Activated T-cell treated with anti-CD3 and anti-CD28 coated beads, Interleukin-2, amount 50 U/mL, for 72 hours (primary cell): ENCODE measurements around the gene DDB1. TPM values are rescaled to one million over a fixed set of nuclear protein-coding genes. Genes with fewer than 3 reads are reported as not detected.

Source experiments
- ATAC-seq, 2 donors: fragments of 150-1000 bp; cut with Tn5 transposase; replicated peaks in 1 of 2; 2 replicates each; pipeline ENCODE4 v1.10.0; 2021; ENCODE audit warnings: moderate library complexity in 2 of 2, mild to moderate bottlenecking in 1 of 2
- DNase-seq, 2 donors: peaks; one replicate each; pipeline ENCODE4 v3.0.0; 2021 to 2022; ENCODE audit warnings: mixed read lengths in 1 of 2
- H3K27ac Mint-ChIP-seq: one replicate; pipeline ENCODE4 v1.8.0; 2022; ENCODE audit warnings: mild to moderate bottlenecking, moderate library complexity, mixed read lengths
- H3K27me3 Mint-ChIP-seq: one replicate; pipeline ENCODE4 v1.8.0; 2022; ENCODE audit warnings: low read depth, mixed read lengths
- H3K36me3 Mint-ChIP-seq, 2 donors: one replicate each; pipeline ENCODE4 v1.8.0; 2022; ENCODE audit warnings: mixed read lengths in 2 of 2, mild to moderate bottlenecking in 1 of 2; ENCODE audit not compliant: insufficient read depth in 2 of 2
- H3K4me1 Mint-ChIP-seq: one replicate; pipeline ENCODE4 v1.8.0; 2022; ENCODE audit warnings: low read depth, mixed read lengths
- H3K4me3 Mint-ChIP-seq, 2 donors: one replicate each; pipeline ENCODE4 v1.8.0; 2022; ENCODE audit warnings: mild to moderate bottlenecking in 2 of 2, mixed read lengths in 2 of 2, moderate library complexity in 2 of 2
- H3K9me3 Mint-ChIP-seq, 2 donors: one replicate each; pipeline ENCODE4 v1.8.0; 2022; ENCODE audit warnings: mixed read lengths in 2 of 2
- total RNA-seq, 2 donors: library from RNA; stranded (reverse); gene quantifications; one replicate each; pipeline ENCODE4 v1.2.3, GENCODE V29; 2022

Gene DDB1
- total RNA-seq, 2 donors from 2014 or later: 168 to 176 TPM

GRCh38 chr11:61362542-61362875 lies 29.6 kb upstream of the DDB1 start:
- DNase-seq: peak; percentile 33 to 38
- Mint-ChIP-seq H3K9me3 (no peaks in the 10 kb centered on the region), H3K4me3 (peak overlapping the region; percentile 95 to 97), H3K36me3 (peaks cover 2 to 12% of the 10 kb centered on the region in 2 donors), H3K27me3 (no peaks in the 10 kb centered on the region), H3K27ac (peak overlapping the region; percentile 97), H3K4me1 (peaks cover 47% of the 10 kb centered on the region)
- ATAC-seq: peak in 1 of 2 donors; percentile 25

- peak within 1 kb of the TSS; percentile 95 to 97 for H3K4me3 Mint-ChIP-seq
- no peaks in the 10 kb centered on the region for H3K27me3 Mint-ChIP-seq
- peaks cover 2 to 11% of the 10 kb centered on the region in 2 donors for H3K36me3 Mint-ChIP-seq
- ATAC-seq (peak; percentile 94 to 95), DNase-seq (peak; percentile 93 to 97)
- peak within 1 kb of the TSS; percentile 97 for H3K27ac Mint-ChIP-seq
- no peaks in the 10 kb centered on the region for H3K9me3 Mint-ChIP-seq
- H3K4me1 Mint-ChIP-seq: peaks cover 53% of the 10 kb centered on the region
Observed at GRCh38 chr11:61361741-61362541, 29.0 kb upstream of the DDB1 start, which contains the start of the genes CYB561A3 and TMEM138. Gene CYB561A3, minus strand, starts transcription at chr11:61361882. Its CDS starts 5,169 bp downstream, at chr11:61356713. Gene TMEM138, plus strand, starts transcription at chr11:61362374. Its CDS starts 2,017 bp downstream, at chr11:61364391.

GRCh38 chr11:61361237-61361740 lies 28.4 kb upstream of the DDB1 start:
- H3K4me3 Mint-ChIP-seq: peak overlapping the region; percentile 95 to 97
- ATAC-seq (peak in 1 of 2 donors; percentile 1), DNase-seq (no peak)
- H3K27me3 Mint-ChIP-seq: no peaks in the 10 kb centered on the region
- peaks cover 55% of the 10 kb centered on the region for H3K4me1 Mint-ChIP-seq
- H3K9me3 Mint-ChIP-seq: no peaks in the 10 kb centered on the region
- H3K36me3 Mint-ChIP-seq: peaks cover 2 to 5% of the 10 kb centered on the region in 2 donors
- peak overlapping the region; percentile 97 for H3K27ac Mint-ChIP-seq

GRCh38 chr11:61359516-61359915 lies 26.6 kb upstream of the DDB1 start:
- no peak overlapping the region for H3K27ac Mint-ChIP-seq
- DNase-seq: no peak
- no peak for ATAC-seq
- H3K9me3 Mint-ChIP-seq: no peaks in the 10 kb centered on the region
- H3K4me3 Mint-ChIP-seq: peak overlapping the region; percentile 39 to 97
- peaks cover 2 to 6% of the 10 kb centered on the region in 2 donors for H3K36me3 Mint-ChIP-seq
- peaks cover 55% of the 10 kb centered on the region for H3K4me1 Mint-ChIP-seq
- H3K27me3 Mint-ChIP-seq: no peaks in the 10 kb centered on the region

GRCh38 chr11:61358566-61358965 lies 25.7 kb upstream of the DDB1 start:
- H3K27me3 Mint-ChIP-seq: no peaks in the 10 kb centered on the region
- peaks cover 51% of the 10 kb centered on the region for H3K4me1 Mint-ChIP-seq
- no peak for DNase-seq
- H3K36me3 Mint-ChIP-seq: peaks cover 2 to 6% of the 10 kb centered on the region in 2 donors
- no peak for ATAC-seq
- no peak overlapping the region for H3K4me3 Mint-ChIP-seq
- no peak overlapping the region for H3K27ac Mint-ChIP-seq
- no peaks in the 10 kb centered on the region for H3K9me3 Mint-ChIP-seq

GRCh38 chr11:61357894-61358239 lies 25.0 kb upstream of the DDB1 start:
- no peak for ATAC-seq
- Mint-ChIP-seq H3K9me3 (no peaks in the 10 kb centered on the region), H3K36me3 (peaks cover 2 to 12% of the 10 kb centered on the region in 2 donors), H3K27ac (no peak overlapping the region), H3K4me3 (no peak overlapping the region), H3K4me1 (peaks cover 44% of the 10 kb centered on the region), H3K27me3 (no peaks in the 10 kb centered on the region)
- DNase-seq: no peak

- H3K27ac Mint-ChIP-seq: peak overlapping the region; percentile 80
- no peaks in the 10 kb centered on the region for H3K27me3 Mint-ChIP-seq
- peaks cover 5 to 13% of the 10 kb centered on the region in 2 donors for H3K36me3 Mint-ChIP-seq
- H3K9me3 Mint-ChIP-seq: no peaks in the 10 kb centered on the region
- H3K4me3 Mint-ChIP-seq: no peak overlapping the region
- DNase-seq: no peak
- H3K4me1 Mint-ChIP-seq: peaks cover 39% of the 10 kb centered on the region
- ATAC-seq: no peak
Observed at GRCh38 chr11:61357233-61357893, 24.5 kb upstream of the DDB1 start.

GRCh38 chr11:61356706-61357105 lies 23.8 kb upstream of the DDB1 start:
- Mint-ChIP-seq H3K9me3 (no peaks in the 10 kb centered on the region), H3K4me1 (peaks cover 38% of the 10 kb centered on the region), H3K4me3 (no peak overlapping the region), H3K36me3 (peaks cover 2 to 10% of the 10 kb centered on the region in 2 donors), H3K27me3 (no peaks in the 10 kb centered on the region), H3K27ac (no peak overlapping the region)
- no peak for ATAC-seq
- DNase-seq: no peak

- Mint-ChIP-seq H3K4me1 (peaks cover 17% of the 10 kb centered on the region), H3K4me3 (no peak overlapping the region), H3K27me3 (no peaks in the 10 kb centered on the region), H3K27ac (no peak overlapping the region), H3K36me3 (peaks cover 2 to 14% of the 10 kb centered on the region in 2 donors), H3K9me3 (no peaks in the 10 kb centered on the region)
- ATAC-seq: no peak
- no peak for DNase-seq
Observed at GRCh38 chr11:61354208-61354607, 21.3 kb upstream of the DDB1 start.

GRCh38 chr11:61353131-61354067 lies 20.5 kb upstream of the DDB1 start:
- H3K27ac Mint-ChIP-seq: no peak overlapping the region
- DNase-seq (no peak), ATAC-seq (no peak)
- H3K4me1 Mint-ChIP-seq: peaks cover 13% of the 10 kb centered on the region
- H3K9me3 Mint-ChIP-seq: no peaks in the 10 kb centered on the region
- H3K36me3 Mint-ChIP-seq: peaks cover 2 to 17% of the 10 kb centered on the region in 2 donors
- H3K4me3 Mint-ChIP-seq: no peak overlapping the region
- no peaks in the 10 kb centered on the region for H3K27me3 Mint-ChIP-seq

- H3K4me1 Mint-ChIP-seq: peaks cover 4% of the 10 kb centered on the region
- no peak for ATAC-seq
- H3K27ac Mint-ChIP-seq: no peak overlapping the region
- H3K27me3 Mint-ChIP-seq: no peaks in the 10 kb centered on the region
- no peak overlapping the region for H3K4me3 Mint-ChIP-seq
- no peak for DNase-seq
- H3K36me3 Mint-ChIP-seq: peaks cover 2 to 17% of the 10 kb centered on the region in 2 donors
- no peaks in the 10 kb centered on the region for H3K9me3 Mint-ChIP-seq
Observed at GRCh38 chr11:61352038-61352437, 19.1 kb upstream of the DDB1 start.

GRCh38 chr11:61350803-61351202 lies 17.9 kb upstream of the DDB1 start:
- Mint-ChIP-seq H3K27me3 (no peaks in the 10 kb centered on the region), H3K4me1 (no peaks in the 10 kb centered on the region), H3K27ac (no peak overlapping the region), H3K4me3 (no peak overlapping the region), H3K36me3 (peaks cover 2 to 17% of the 10 kb centered on the region in 2 donors), H3K9me3 (no peaks in the 10 kb centered on the region)
- no peak for DNase-seq
- ATAC-seq: no peak
